HepG2 (cell line): ENCODE measurements around the gene S1PR3. TPM values are rescaled to one million over a fixed set of nuclear protein-coding genes. Genes with fewer than 3 reads are reported as not detected.

Source experiments
- ATAC-seq: fragments of 200-7000 bp; cut with Tn5 transposase; 3 replicates; pipeline ENCODE4 v1.9.1; 2020; ENCODE audit warnings: mild to moderate bottlenecking, moderate library complexity
- BruUV-seq: library from RNA; stranded (reverse); fragments of 400-500 nt; replicated peaks from 2 replicates; lab custom pipeline; 2021; lab: Mats Ljungman, UMichigan
- CTCF ChIA-PET: fragments of 300-600 bp; formaldehyde crosslinking; extraction: SDS; loops from one replicate; lab custom pipeline; 2021; ENCODE audit warnings: low total read pairs, inconsistent platforms, low intra/inter-chr PET ratio; lab: Yijun Ruan, JAX
- POLR2A ChIA-PET: fragments of 350-600 bp; sonication (Branson Sonifier 250); formaldehyde crosslinking; loops from one replicate; lab custom pipeline; 2020; ENCODE audit warnings: antibody characterized with exemption, inconsistent platforms; lab: Yijun Ruan, JAX
- DNase-seq: peaks from one replicate; pipeline ENCODE4 v3.0.0-alpha.2; 2015; ENCODE audit warnings: low spot score
- FAIRE-seq: peaks from 3 replicates; lab custom pipeline; 2011; peaks lifted over from hg19 to GRCh38; lab: Jason Lieb, UNC
- H2AFZ ChIP-seq: one replicate; pipeline ENCODE4 v1.6.1; 2011; ENCODE audit warnings: low read length, inconsistent platforms
- H3K27ac ChIP-seq: fragments of 300-600 bp; 3 replicates; pipeline ENCODE4 v1.8.0; 2011; ENCODE audit warnings: mixed run types, mild to moderate bottlenecking, mixed read lengths, low read length, inconsistent platforms; ENCODE audit not compliant: insufficient read depth; ENCODE audit errors: extremely low read length
- H3K27me3 ChIP-seq, 2 experiments: fragments of 200-600 bp in 1 of 2; 2 replicates in 1 of 2; 3 replicates in 1 of 2; pipeline versions ENCODE4 v1.6.0 to v1.8.0; 2011; ENCODE audit warnings: low read length in 2 of 2, mild to moderate bottlenecking in 2 of 2, moderate library complexity in 2 of 2, inconsistent platforms in 1 of 2; ENCODE audit not compliant: insufficient read depth in 2 of 2, control insufficient read depth in 1 of 2
- H3K36me3 ChIP-seq, 2 experiments: fragments of 200-600 bp in 1 of 2; replicated peaks in 1 of 2; 2 replicates in 1 of 2; 3 replicates in 1 of 2; pipeline versions ENCODE4 v1.5.1 to v1.8.0; 2011; ENCODE audit warnings: low read length in 2 of 2, inconsistent platforms in 1 of 2; ENCODE audit not compliant: insufficient read depth in 2 of 2, control insufficient read depth in 1 of 2
- H3K4me1 ChIP-seq: 2 replicates; pipeline ENCODE4 v1.5.1; 2012; ENCODE audit warnings: low read length, inconsistent platforms; ENCODE audit not compliant: insufficient read depth
- H3K4me2 ChIP-seq: 2 replicates; pipeline ENCODE4 v1.6.0; 2011; ENCODE audit warnings: low read depth, low read length, inconsistent platforms
- H3K4me3 ChIP-seq, 3 experiments: fragments of 200-600 bp in 1 of 3; sonication (generic), shearing (Covaris generic) in 1 of 3; replicated peaks in 1 of 3; 2 replicates each; pipeline ENCODE4 v1.5.1; 2011 to 2016; ENCODE audit warnings: low read length in 3 of 3, inconsistent platforms in 2 of 3, low read depth in 2 of 3, mild to moderate bottlenecking in 2 of 3, control low read depth in 1 of 3, mixed read lengths in 1 of 3; ENCODE audit not compliant: insufficient read depth in 1 of 3
- H3K79me2 ChIP-seq: one replicate; pipeline ENCODE4 v1.6.1; 2011; ENCODE audit warnings: low read length, inconsistent platforms; ENCODE audit not compliant: insufficient read depth
- H3K9ac ChIP-seq: 2 replicates; pipeline ENCODE4 v1.6.0; 2011; ENCODE audit warnings: mild to moderate bottlenecking, low read depth, low read length, inconsistent platforms; ENCODE audit not compliant: insufficient read depth
- H3K9me3 ChIP-seq: 2 replicates; pipeline ENCODE4 v1.5.1; 2012; ENCODE audit warnings: mild to moderate bottlenecking, low read length
- H4K20me1 ChIP-seq: 2 replicates; pipeline ENCODE4 v1.6.0; 2011; ENCODE audit warnings: inconsistent platforms, mild to moderate bottlenecking, low read length, moderate library complexity; ENCODE audit not compliant: insufficient read depth
- AKAP8 ChIP-seq: sonication (generic); formaldehyde crosslinking; IDR thresholded peaks from 2 replicates; pipeline ENCODE4 v1.5.1; 2020; ENCODE audit warnings: mild to moderate bottlenecking, missing genetic modification reagents
- CENPT ChIP-seq: sonication (generic); formaldehyde crosslinking; IDR thresholded peaks from 2 replicates; pipeline ENCODE4 v1.8.0; 2022; ENCODE audit warnings: low read depth, mild to moderate bottlenecking, moderate library complexity, missing genetic modification reagents
- HOXA5 ChIP-seq: sonication (generic); formaldehyde crosslinking; IDR thresholded peaks from 2 replicates; pipeline ENCODE4 v1.4.0; 2020; ENCODE audit warnings: missing genetic modification reagents
- IRF1 ChIP-seq: sonication (generic); formaldehyde crosslinking; IDR thresholded peaks from 2 replicates; pipeline ENCODE4 v1.4.0; 2020; ENCODE audit warnings: low read depth, mild to moderate bottlenecking, missing genetic modification reagents
- KLF6 ChIP-seq: IDR thresholded peaks from 2 replicates; pipeline ENCODE4 v1.8.0; 2016; ENCODE audit warnings: missing biosample characterization, missing genetic modification reagents
- MTA3 ChIP-seq: sonication (generic); formaldehyde crosslinking; IDR thresholded peaks from 2 replicates; pipeline ENCODE4 v1.4.0; 2020; ENCODE audit warnings: missing genetic modification reagents
- MYPOP ChIP-seq: sonication (generic); formaldehyde crosslinking; IDR thresholded peaks from 2 replicates; pipeline ENCODE4 v1.8.1; 2023; ENCODE audit warnings: mild to moderate bottlenecking, moderate library complexity, missing genetic modification reagents
- NFIC ChIP-seq: IDR thresholded peaks from 2 replicates; pipeline ENCODE4 v1.6.1; 2012; ENCODE audit warnings: mild to moderate bottlenecking, low read length, inconsistent platforms
- SNAPC4 ChIP-seq: sonication (generic); formaldehyde crosslinking; IDR thresholded peaks from 2 replicates; pipeline ENCODE4 v1.4.0; 2020; ENCODE audit warnings: mild to moderate bottlenecking, missing genetic modification reagents
- TARDBP ChIP-seq: sonication (generic); formaldehyde crosslinking; IDR thresholded peaks from 2 replicates; pipeline ENCODE4 v1.8.0; 2022; ENCODE audit warnings: mild to moderate bottlenecking, missing genetic modification reagents
- TBX3 ChIP-seq: fragments of 450-650 bp; IDR thresholded peaks from 2 replicates; pipeline ENCODE4 v1.6.1; 2017; ENCODE audit warnings: antibody characterized with exemption, mild to moderate bottlenecking, inconsistent platforms, borderline replicate concordance
- TCF7L2 ChIP-seq: IDR thresholded peaks from 2 replicates; pipeline ENCODE4 v1.6.1; 2011; ENCODE audit warnings: mild to moderate bottlenecking, low read depth, low read length, moderate library complexity
- THRA ChIP-seq: sonication (generic); formaldehyde crosslinking; IDR thresholded peaks from 2 replicates; pipeline ENCODE4 v1.4.0; 2020; ENCODE audit warnings: missing genetic modification reagents, borderline replicate concordance
- ZNF260 ChIP-seq: sonication (generic); formaldehyde crosslinking; IDR thresholded peaks from 2 replicates; pipeline ENCODE4 v1.4.0; 2020; ENCODE audit warnings: missing genetic modification reagents, low read depth, mild to moderate bottlenecking, borderline replicate concordance
- ZNF598 ChIP-seq: sonication (generic); formaldehyde crosslinking; IDR thresholded peaks from 2 replicates; pipeline ENCODE4 v1.5.1; 2020; ENCODE audit warnings: mild to moderate bottlenecking, missing genetic modification reagents, borderline replicate concordance
- WGBS: methylation state at CpG from one replicate; pipeline ENCODE4 v1.1.6; 2017; ENCODE audit warnings: low lambda C conversion rate; 5-methylcytosine and 5-hydroxymethylcytosine counted together
- in situ Hi-C: cut with HindIII; loops from 2 replicates; pipeline ENCODE4 v1.10.0; 2017; ENCODE audit warnings: low pct_unique_long_range_greater_than_20kb; ENCODE audit not compliant: extremely low pct_ligation_motif_present
- intact Hi-C: fragments of 100-400 bp; cut with micrococcal nuclease; formaldehyde crosslinking; loops from one replicate; pipeline ENCODE4 v1.10.0; 2022; ENCODE audit not compliant: unreplicated experiment
- polyA plus RNA-seq, 8 experiments: library from polyadenylated mRNA; depleted of rRNA in 3 of 8; stranded (reverse) in 7 of 8; unstranded in 1 of 8; fragments of >200 nt; fragmentation: Illumina TruSeq in 4 of 8; extraction: Trizol in 4 of 8; gene quantifications; 2 replicates each; pipeline versions ENCODE4 v1.2.1 to v1.2.3, GENCODE V29; 2011 to 2016; ENCODE audit warnings: low read depth in 4 of 8, missing spikeins in 1 of 8, mixed read lengths in 1 of 8; ENCODE audit not compliant: insufficient read depth in 1 of 8
- total RNA-seq, 5 experiments: library from RNA; depleted of rRNA; stranded (reverse); fragments of >200 nt; fragmentation: Illumina TruSeq; extraction: Trizol; gene quantifications; 2 replicates each; pipeline ENCODE4 v1.2.3, GENCODE V29; 2016; ENCODE audit warnings: low read depth in 1 of 5

The S1PR3 gene
- total and polyA plus RNA-seq, 2 of the 13 experiments (the other 11 are each of a cell fraction or from before 2014, with no cell fraction given) = 0.02 TPM; not detected in 1

- ChIA-PET CTCF (no interaction called here), POLR2A (no interaction called here)
- FAIRE-seq (no peak), ATAC-seq (no peak), DNase-seq (no peak)
- H3K9ac ChIP-seq = no peak overlapping the region
- WGBS = 30% methylated on average over 6 of the region's 8 CpGs
- H3K79me2 ChIP-seq = no peaks in the 10 kb centered on the region
- no peak overlapping the region for H3K4me2 ChIP-seq
- H2AFZ ChIP-seq = no peak overlapping the region
- H4K20me1 ChIP-seq = no peaks in the 10 kb centered on the region
- intact Hi-C loops (no loop called here), in situ Hi-C loops (no loop called here)
- TF ChIP-seq ZNF260 (CRISPR knock-in tag) = no peak
- TF ChIP-seq MYPOP = no peak
- TF ChIP-seq HOXA5 = no peak
- no peak for TF ChIP-seq SNAPC4 (CRISPR knock-in tag)
- no peak for TF ChIP-seq MTA3 (CRISPR knock-in tag)
- TF ChIP-seq IRF1 = no peak
- TF ChIP-seq NFIC = no peak
- TF ChIP-seq KLF6 (CRISPR knock-in tag) = no peak
- no peak for TF ChIP-seq TBX3
- no peak for TF ChIP-seq ZNF598 (CRISPR knock-in tag)
- no peak for TF ChIP-seq THRA (CRISPR knock-in tag)
- TF ChIP-seq TCF7L2 = no peak
- no peak for TF ChIP-seq TARDBP (CRISPR knock-in tag)
- TF ChIP-seq AKAP8 (CRISPR knock-in tag) = no peak
- no peak for TF ChIP-seq CENPT (CRISPR knock-in tag)
- no peak overlapping the region for H3K4me3 ChIP-seq
- H3K27ac ChIP-seq = no peak overlapping the region
- BruUV-seq = no TSS peak
- no peaks in the 10 kb centered on the region for H3K27me3 ChIP-seq
- no peaks in the 10 kb centered on the region for H3K4me1 ChIP-seq
- H3K36me3 ChIP-seq = no peaks in the 10 kb centered on the region
- no peaks in the 10 kb centered on the region for H3K9me3 ChIP-seq
These were observed 30.0 kb downstream of the S1PR3 start for GRCh38 chr9:89021154-89021803.
